ENCODE results near the gene PLA2G4E. TPM values are rescaled to one million over a fixed set of nuclear protein-coding genes. Genes with fewer than 3 reads are reported as not detected.

The PLA2G4E gene
- total RNA-seq, 3 donors from 2014 or later (not counting 1 experiment from before 2014, with no cell fraction given): not detected

GRCh38 chr15:42056934-42057798 is 36.3 kb upstream of the PLA2G4E start:
- intact Hi-C loops (cut with micrococcal nuclease): loop anchor here (5.0 kb wide), 1 partner anchor 285 kb away; the partner anchor contains the start of gene MAPKBP1
- Histone ChIP-seq H3K27ac (ENCODE audit: low read length) (no peak overlapping the region), H3K4me1 (ENCODE audit: control insufficient read depth, insufficient read depth, low read length) (peaks cover 14% of the 10 kb centered on the region), H3K27me3 (ENCODE audit: control insufficient read depth, insufficient read depth, low read length) (peaks cover 17% of the 10 kb centered on the region), H3K36me3 (ENCODE audit: control insufficient read depth, insufficient read depth, low read length) (no peaks in the 10 kb centered on the region), H3K9me3 (ENCODE audit: control insufficient read depth, insufficient read depth, low read length) (no peaks in the 10 kb centered on the region), H3K4me3 (ENCODE audit: low read length) (no peak overlapping the region)
- 24% methylated on average over 37 of the region's 37 CpGs for WGBS (ENCODE audit: insufficient coverage)
- peak overlapping the region; percentile 31 to 60 for H3K27ac Mint-ChIP-seq
- peaks cover 6 to 11% of the 10 kb centered on the region in 2 donors for H3K4me1 Mint-ChIP-seq
- H3K27me3 Mint-ChIP-seq (ENCODE audit: low read depth in 2 of 2): peaks cover 25 to 58% of the 10 kb centered on the region in 2 donors
- no peaks in the 10 kb centered on the region for H3K36me3 Mint-ChIP-seq
- TF ChIP-seq CTCF (IDR thresholded peaks at IDR 0.05): peak; percentile 34
- peak; percentile 80 for ATAC-seq
- H3K9me3 Mint-ChIP-seq: no peaks in the 10 kb centered on the region
- peak overlapping the region; percentile 13 for H3K4me3 Mint-ChIP-seq
- peak; percentile 35 to 69 for DNase-seq

GRCh38 chr15:42053914-42054313 is 33.1 kb upstream of the PLA2G4E start:
- Histone ChIP-seq H3K4me3 (ENCODE audit: low read length) (no peak overlapping the region), H3K9me3 (ENCODE audit: control insufficient read depth, insufficient read depth, low read length) (no peaks in the 10 kb centered on the region), H3K27ac (ENCODE audit: low read length) (no peak overlapping the region), H3K4me1 (ENCODE audit: control insufficient read depth, insufficient read depth, low read length) (peaks cover 8% of the 10 kb centered on the region), H3K36me3 (ENCODE audit: control insufficient read depth, insufficient read depth, low read length) (no peaks in the 10 kb centered on the region), H3K27me3 (ENCODE audit: control insufficient read depth, insufficient read depth, low read length) (peaks cover 13% of the 10 kb centered on the region)
- no peak for TF ChIP-seq CTCF (IDR thresholded peaks at IDR 0.05)
- H3K4me1 Mint-ChIP-seq: peaks cover 6% of the 10 kb centered on the region in 2 donors
- DNase-seq: no peak
- H3K36me3 Mint-ChIP-seq: no peaks in the 10 kb centered on the region
- H3K9me3 Mint-ChIP-seq: no peaks in the 10 kb centered on the region
- intact Hi-C loops (cut with micrococcal nuclease): no loop called here
- H3K27me3 Mint-ChIP-seq (ENCODE audit: low read depth in 2 of 2): peaks cover 26 to 62% of the 10 kb centered on the region in 2 donors
- H3K4me3 Mint-ChIP-seq: no peak overlapping the region
- no peak overlapping the region for H3K27ac Mint-ChIP-seq
- 92% methylated on average over 1 of the region's 2 CpGs for WGBS (ENCODE audit: insufficient coverage)
- no peak for ATAC-seq

GRCh38 chr15:42053010-42053409 is 32.2 kb upstream of the PLA2G4E start:
- peaks cover 6% of the 10 kb centered on the region in 2 donors for H3K4me1 Mint-ChIP-seq
- WGBS (ENCODE audit: insufficient coverage): 71% methylated on average over 4 of the region's 4 CpGs
- H3K27ac Mint-ChIP-seq: no peak overlapping the region
- H3K27me3 Mint-ChIP-seq (ENCODE audit: low read depth in 2 of 2): peaks cover 23 to 58% of the 10 kb centered on the region in 2 donors
- DNase-seq: no peak
- H3K36me3 ChIP-seq (ENCODE audit: control insufficient read depth, insufficient read depth, low read length): no peaks in the 10 kb centered on the region
- no peaks in the 10 kb centered on the region for H3K9me3 ChIP-seq (ENCODE audit: control insufficient read depth, insufficient read depth, low read length)
- intact Hi-C loops (cut with micrococcal nuclease): no loop called here
- no peak overlapping the region for H3K4me3 Mint-ChIP-seq
- ATAC-seq: no peak
- H3K9me3 Mint-ChIP-seq: no peaks in the 10 kb centered on the region
- peaks cover 8% of the 10 kb centered on the region for H3K4me1 ChIP-seq (ENCODE audit: control insufficient read depth, insufficient read depth, low read length)
- peaks cover 8% of the 10 kb centered on the region for H3K27me3 ChIP-seq (ENCODE audit: control insufficient read depth, insufficient read depth, low read length)
- no peak overlapping the region for H3K4me3 ChIP-seq (ENCODE audit: low read length)
- no peak overlapping the region for H3K27ac ChIP-seq (ENCODE audit: low read length)
- no peaks in the 10 kb centered on the region for H3K36me3 Mint-ChIP-seq
- no peak for TF ChIP-seq CTCF (IDR thresholded peaks at IDR 0.05)

Measured in natural killer cell (primary cell).